Measurements from ENCODE around the gene HABP4.

HABP4 gene

DNA sequence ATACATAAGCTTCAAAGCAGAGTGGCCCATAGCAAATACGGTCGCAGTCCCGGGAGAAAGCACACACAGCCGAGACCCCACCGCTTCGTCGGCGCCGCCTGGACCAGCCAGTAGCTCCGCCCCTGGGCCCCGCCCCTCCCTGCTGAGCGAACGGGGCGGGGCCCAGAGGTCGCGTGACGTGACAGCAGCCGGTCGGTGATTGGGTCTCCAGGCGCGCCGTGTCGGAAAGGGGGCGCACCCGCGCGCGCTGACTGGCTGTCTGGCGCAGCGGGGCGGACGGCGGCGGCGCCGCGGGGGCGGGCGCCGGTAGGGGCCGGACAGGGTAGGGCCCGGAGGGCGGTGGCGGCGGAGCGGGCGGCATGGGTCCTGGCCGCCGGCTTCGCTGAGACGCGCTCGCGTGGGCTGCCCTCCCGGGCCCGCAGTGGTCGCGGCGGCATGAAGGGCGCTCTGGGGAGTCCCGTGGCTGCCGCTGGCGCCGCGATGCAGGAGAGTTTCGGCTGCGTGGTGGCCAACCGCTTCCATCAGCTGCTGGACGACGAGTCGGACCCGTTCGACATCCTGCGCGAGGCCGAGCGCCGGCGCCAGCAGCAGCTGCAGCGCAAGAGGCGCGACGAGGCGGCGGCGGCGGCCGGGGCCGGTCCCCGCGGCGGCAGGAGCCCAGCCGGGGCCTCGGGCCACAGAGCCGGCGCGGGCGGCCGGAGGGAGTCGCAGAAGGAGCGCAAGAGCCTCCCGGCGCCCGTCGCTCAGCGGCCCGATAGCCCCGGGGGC is at the start of gene HABP4:
Gene HABP4, plus strand, starts transcription at position 325 of the 768 bp plus-strand sequence. Its CDS starts 111 bp downstream, at position 436.
- Histone ChIP-seq H3K27me3 (ENCODE audit: low read depth, low read length) (peaks cover 16% of the 10 kb centered on the region), H3K4me1 (ENCODE audit: low read length) (peaks cover 11% of the 10 kb centered on the region), H3K79me2 (ENCODE audit: low read length) (no peaks in the 10 kb centered on the region), H3K36me3 (replicated peaks; ENCODE audit: low read depth, low read length) (no peaks in the 10 kb centered on the region), H4K20me1 (ENCODE audit: insufficient read depth, low read length) (no peaks in the 10 kb centered on the region), H3K9ac (ENCODE audit: low read length) (peak within 1 kb of the TSS; percentile 61), H3K4me2 (ENCODE audit: low read length) (peak within 1 kb of the TSS; percentile 96), H2AFZ (ENCODE audit: low read depth, low read length) (peak within 1 kb of the TSS; percentile 97), H3K27ac (ENCODE audit: low read length) (no peak within 1 kb of the TSS), H3K4me3 (ENCODE audit: low read length) (peak within 1 kb of the TSS; percentile 93), H3K9me3 (ENCODE audit: insufficient read depth, low read length) (no peaks in the 10 kb centered on the region)
- TF ChIP-seq EZH2phosphoT487 (IDR thresholded peaks at IDR 0.05; ENCODE audit: low read depth): no peak
- no peak for TF ChIP-seq CTCF (IDR thresholded peaks at IDR 0.05; ENCODE audit: low read depth, low read length)

- H3K4me2 ChIP-seq (ENCODE audit: low read length): no peak overlapping the region
- no peaks in the 10 kb centered on the region for H3K27me3 ChIP-seq (ENCODE audit: low read depth, low read length)
- no peak overlapping the region for H2AFZ ChIP-seq (ENCODE audit: low read depth, low read length)
- H3K27ac ChIP-seq (ENCODE audit: low read length): no peak overlapping the region
- H3K79me2 ChIP-seq (ENCODE audit: low read length): peaks cover 98% of the 10 kb centered on the region
- peaks cover 18% of the 10 kb centered on the region for H3K4me1 ChIP-seq (ENCODE audit: low read length)
- no peaks in the 10 kb centered on the region for H3K9me3 ChIP-seq (ENCODE audit: insufficient read depth, low read length)
- H4K20me1 ChIP-seq (ENCODE audit: insufficient read depth, low read length): peaks cover 76% of the 10 kb centered on the region
- H3K36me3 ChIP-seq (replicated peaks; ENCODE audit: low read depth, low read length): peaks cover 25% of the 10 kb centered on the region
- TF ChIP-seq EZH2phosphoT487 (IDR thresholded peaks at IDR 0.05; ENCODE audit: low read depth) (no peak), CTCF (IDR thresholded peaks at IDR 0.05; ENCODE audit: low read depth, low read length) (no peak)
- H3K9ac ChIP-seq (ENCODE audit: low read length): no peak overlapping the region
- no peak overlapping the region for H3K4me3 ChIP-seq (ENCODE audit: low read length)
These were observed 41.3 kb upstream of the HABP4 start for GRCh38 chr9:96408409-96409280.

- no peak overlapping the region for H3K4me2 ChIP-seq (ENCODE audit: low read length)
- no peak overlapping the region for H3K27ac ChIP-seq (ENCODE audit: low read length)
- no peaks in the 10 kb centered on the region for H3K27me3 ChIP-seq (ENCODE audit: low read depth, low read length)
- TF ChIP-seq EZH2phosphoT487 (IDR thresholded peaks at IDR 0.05; ENCODE audit: low read depth) (no peak), CTCF (IDR thresholded peaks at IDR 0.05; ENCODE audit: low read depth, low read length) (no peak)
- peaks cover 21% of the 10 kb centered on the region for H3K36me3 ChIP-seq (replicated peaks; ENCODE audit: low read depth, low read length)
- peaks cover 98% of the 10 kb centered on the region for H3K79me2 ChIP-seq (ENCODE audit: low read length)
- peaks cover 34% of the 10 kb centered on the region for H3K4me1 ChIP-seq (ENCODE audit: low read length)
- no peak overlapping the region for H3K4me3 ChIP-seq (ENCODE audit: low read length)
- no peaks in the 10 kb centered on the region for H3K9me3 ChIP-seq (ENCODE audit: insufficient read depth, low read length)
- H2AFZ ChIP-seq (ENCODE audit: low read depth, low read length): no peak overlapping the region
- peaks cover 79% of the 10 kb centered on the region for H4K20me1 ChIP-seq (ENCODE audit: insufficient read depth, low read length)
- no peak overlapping the region for H3K9ac ChIP-seq (ENCODE audit: low read length)
These were observed 38.7 kb upstream of the HABP4 start for GRCh38 chr9:96411129-96411838.
